ENCODE data around the gene RNF213.

GRCh38 chr17:80261895-80262279 is 1.2 kb downstream of the RNF213 start:
- TF ChIP-seq CTCF (conservative IDR thresholded peaks at IDR 0.05; ENCODE audit: low read length) (no peak), EZH2phosphoT487 (IDR thresholded peaks at IDR 0.05; ENCODE audit: borderline replicate concordance) (no peak)
